ENCODE data around the gene FOLR2.

DNA sequence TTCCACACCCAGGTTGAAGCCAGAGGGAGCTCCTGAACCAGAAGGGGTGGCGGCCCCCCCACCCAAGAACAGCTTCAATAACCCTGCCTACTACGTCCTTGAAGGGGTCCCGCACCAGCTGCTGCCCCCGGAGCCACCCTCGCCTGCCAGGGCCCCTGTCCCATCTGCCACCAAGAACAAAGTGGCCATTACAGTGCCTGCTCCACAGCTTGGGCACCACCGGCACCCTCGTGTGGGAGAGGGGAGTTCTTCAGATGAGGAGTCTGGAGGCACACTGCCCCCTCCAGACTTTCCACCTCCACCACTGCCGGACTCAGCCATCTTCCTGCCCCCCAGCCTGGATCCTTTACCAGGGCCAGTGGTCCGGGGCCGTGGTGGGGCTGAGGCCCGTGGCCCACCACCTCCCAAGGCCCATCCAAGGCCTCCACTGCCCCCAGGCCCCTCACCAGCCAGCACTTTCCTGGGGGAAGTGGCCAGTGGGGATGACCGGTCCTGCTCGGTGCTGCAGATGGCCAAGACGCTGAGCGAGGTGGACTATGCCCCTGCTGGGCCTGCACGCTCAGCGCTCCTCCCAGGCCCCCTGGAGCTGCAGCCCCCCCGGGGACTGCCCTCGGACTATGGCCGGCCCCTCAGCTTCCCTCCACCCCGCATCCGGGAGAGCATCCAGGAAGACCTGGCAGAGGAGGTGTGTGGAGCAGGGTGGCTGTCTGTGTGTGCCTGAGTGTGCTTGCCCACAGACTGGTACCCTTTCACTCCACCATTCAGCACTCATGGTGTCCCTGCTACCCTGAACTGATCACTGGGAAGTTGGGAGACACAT is 20.7 kb downstream of the FOLR2 start:
- TF ChIP-seq, protein P1, sequence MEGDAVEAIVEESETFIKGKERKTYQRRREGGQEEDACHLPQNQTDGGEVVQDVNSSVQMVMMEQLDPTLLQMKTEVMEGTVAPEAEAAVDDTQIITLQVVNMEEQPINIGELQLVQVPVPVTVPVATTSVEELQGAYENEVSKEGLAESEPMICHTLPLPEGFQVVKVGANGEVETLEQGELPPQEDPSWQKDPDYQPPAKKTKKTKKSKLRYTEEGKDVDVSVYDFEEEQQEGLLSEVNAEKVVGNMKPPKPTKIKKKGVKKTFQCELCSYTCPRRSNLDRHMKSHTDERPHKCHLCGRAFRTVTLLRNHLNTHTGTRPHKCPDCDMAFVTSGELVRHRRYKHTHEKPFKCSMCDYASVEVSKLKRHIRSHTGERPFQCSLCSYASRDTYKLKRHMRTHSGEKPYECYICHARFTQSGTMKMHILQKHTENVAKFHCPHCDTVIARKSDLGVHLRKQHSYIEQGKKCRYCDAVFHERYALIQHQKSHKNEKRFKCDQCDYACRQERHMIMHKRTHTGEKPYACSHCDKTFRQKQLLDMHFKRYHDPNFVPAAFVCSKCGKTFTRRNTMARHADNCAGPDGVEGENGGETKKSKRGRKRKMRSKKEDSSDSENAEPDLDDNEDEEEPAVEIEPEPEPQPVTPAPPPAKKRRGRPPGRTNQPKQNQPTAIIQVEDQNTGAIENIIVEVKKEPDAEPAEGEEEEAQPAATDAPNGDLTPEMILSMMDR (IDR thresholded peaks at IDR 0.05 in 8 of 11, conservative IDR thresholded peaks at IDR 0.05 in 3 of 11): no peak
- peak in 1 of 3 donors; percentile 44 for TF ChIP-seq POLR2AphosphoS5 (IDR thresholded peaks at IDR 0.05)
- no peak for TF ChIP-seq POLR2A (IDR thresholded peaks at IDR 0.05)
